C4-2B (cell line): ENCODE measurements around the gene CDH23.

Source experiments
- CTCF ChIP-seq: fragments of 450-650 bp; conservative IDR thresholded peaks from 2 replicates; pipeline ENCODE4 v1.5.1; 2017; ENCODE audit warnings: mild to moderate bottlenecking
- ZFX ChIP-seq: fragments of 450-650 bp; IDR thresholded peaks from 2 replicates; pipeline ENCODE4 v1.6.1; 2017

GRCh38 chr10:71368643-71369042, 28.1 kb upstream of the CDH23 start:
- TF ChIP-seq CTCF (no peak; the same call in 1 of the 2 replicates), ZFX (no peak)
